ENCODE data around the gene PRKCA.

Gene PRKCA

GRCh38 chr17:66673668-66674276, 371.4 kb downstream of the PRKCA start:
- FAIRE-seq = peak; percentile 89

- no peak for FAIRE-seq
Measured at GRCh38 chr17:66675273-66675990, 373.0 kb downstream of the PRKCA start.

- no peak for FAIRE-seq
Measured at GRCh38 chr17:66675991-66676371, 373.6 kb downstream of the PRKCA start.

GRCh38 chr17:66676421-66676820, 374.0 kb downstream of the PRKCA start:
- no peak for FAIRE-seq

- FAIRE-seq = no peak
Measured at GRCh38 chr17:66677201-66677981, 375.0 kb downstream of the PRKCA start.

- no peak for FAIRE-seq
Measured at GRCh38 chr17:66678061-66678460, 375.6 kb downstream of the PRKCA start.

- FAIRE-seq = no peak
Measured at GRCh38 chr17:66678827-66679226, 376.4 kb downstream of the PRKCA start.

GRCh38 chr17:66679631-66680517, 377.5 kb downstream of the PRKCA start:
- no peak for FAIRE-seq

GRCh38 chr17:66682283-66682682, 379.9 kb downstream of the PRKCA start:
- no peak for FAIRE-seq

- FAIRE-seq = no peak
Measured at GRCh38 chr17:66684261-66684660, 381.8 kb downstream of the PRKCA start.

- FAIRE-seq = no peak
Measured at GRCh38 chr17:66684731-66685130, 382.3 kb downstream of the PRKCA start.

- no peak for FAIRE-seq
Measured at GRCh38 chr17:66686601-66687000, 384.2 kb downstream of the PRKCA start.

GRCh38 chr17:66687570-66688284, 385.3 kb downstream of the PRKCA start:
- no peak for FAIRE-seq

- no peak for FAIRE-seq
Measured at GRCh38 chr17:66689221-66689620, 386.8 kb downstream of the PRKCA start.

GRCh38 chr17:66690166-66690565, 387.8 kb downstream of the PRKCA start:
- FAIRE-seq = no peak

GRCh38 chr17:66691644-66692420, 389.4 kb downstream of the PRKCA start:
- FAIRE-seq = no peak

GRCh38 chr17:66692421-66692690, 389.9 kb downstream of the PRKCA start:
- FAIRE-seq = no peak

GRCh38 chr17:66695098-66695497, 392.7 kb downstream of the PRKCA start:
- FAIRE-seq = no peak

- FAIRE-seq = no peak
Measured at GRCh38 chr17:66698270-66698669, 395.9 kb downstream of the PRKCA start.

GRCh38 chr17:66701462-66701861, 399.0 kb downstream of the PRKCA start:
- FAIRE-seq = no peak

- FAIRE-seq = no peak
Measured at GRCh38 chr17:66702106-66702936, 399.9 kb downstream of the PRKCA start.

Measured in G401.6 (cell line).